K562 (cell line): ENCODE data around the gene TBX10. TPM values are rescaled to one million over a fixed set of nuclear protein-coding genes. Genes with fewer than 3 reads are reported as not detected.
A peak's percentile ranks its signal among the peaks of the same experiment; 100 is the strongest.

ENCODE experiments used
- CTCF ChIP-seq, 3 experiments: IDR thresholded peaks in 2 of 3; conservative IDR thresholded peaks in 1 of 3; 2 replicates each; pipeline ENCODE4 v1.5.1; 2011 to 2012; ENCODE audit warnings: low read length in 3 of 3, mild to moderate bottlenecking in 3 of 3, control low read depth in 2 of 3, improper control_type of control experiment in 1 of 3, inconsistent platforms in 1 of 3, low read depth in 1 of 3, mixed read lengths in 1 of 3, moderate library complexity in 1 of 3; ENCODE audit not compliant: insufficient read depth in 2 of 3
- CTCFL ChIP-seq: IDR thresholded peaks from 2 replicates; pipeline ENCODE4 v1.6.1; 2011; ENCODE audit warnings: borderline replicate concordance, low read depth, mild to moderate bottlenecking, moderate library complexity, low read length; ENCODE audit not compliant: insufficient read depth, poor library complexity, severe bottlenecking
- FOXP1 ChIP-seq: sonication (generic); formaldehyde crosslinking; IDR thresholded peaks from 2 replicates; pipeline ENCODE4 v1.8.0; 2022; ENCODE audit warnings: mild to moderate bottlenecking, missing genetic modification reagents
- REST ChIP-seq, 2 experiments: fragments of 450-650 bp; formaldehyde crosslinking in 1 of 2; IDR thresholded peaks; 2 replicates each; pipeline versions ENCODE4 v1.4.0 to v1.6.1; 2014 to 2020; ENCODE audit warnings: mild to moderate bottlenecking in 2 of 2, borderline replicate concordance in 1 of 2, low read depth in 1 of 2
- SP1 ChIP-seq: sonication (generic); formaldehyde crosslinking; IDR thresholded peaks from 2 replicates; pipeline ENCODE4 v1.8.1; 2022; ENCODE audit warnings: mild to moderate bottlenecking, missing genetic modification reagents
- ZBTB5 ChIP-seq: fragments of 450-650 bp; IDR thresholded peaks from 2 replicates; pipeline ENCODE4 v1.6.1; 2017; ENCODE audit warnings: antibody characterized with exemption
- ZNF551 ChIP-seq: fragments of 250-450 bp; sonication (Bioruptor Pico); IDR thresholded peaks from 2 replicates; pipeline ENCODE4 v1.5.0; 2021; ENCODE audit warnings: mild to moderate bottlenecking, moderate library complexity
- ZZZ3 ChIP-seq: fragments of 450-650 bp; IDR thresholded peaks from 2 replicates; pipeline ENCODE4 v1.6.1; 2016; ENCODE audit warnings: antibody characterized with exemption, mild to moderate bottlenecking, moderate library complexity
- polyA plus RNA-seq, 8 experiments: library from polyadenylated mRNA; depleted of rRNA in 4 of 8; stranded (reverse) in 5 of 8; unstranded in 3 of 8; fragments of >200 nt; fragmentation: Nextera tagmentation in 2 of 8; fragmentation: Illumina TruSeq in 1 of 8; extraction: Ambion mirVana in 2 of 8; extraction: Trizol in 1 of 8; gene quantifications; 2 replicates each; pipeline versions ENCODE4 v1.2.1 to v1.2.3, GENCODE V29; 2011 to 2014; ENCODE audit warnings: inconsistent platforms in 1 of 8, missing spikeins in 1 of 8
- total RNA-seq, 7 experiments: library from RNA; depleted of rRNA in 6 of 7; stranded (reverse); fragments of >200 nt in 6 of 7; fragmentation: Illumina TruSeq in 2 of 7; extraction: Trizol in 2 of 7; gene quantifications; 2 replicates each; pipeline versions ENCODE4 v1.2.1 to v1.2.3, GENCODE V29; 2011 to 2021; ENCODE audit warnings: low replicate concordance in 1 of 7

Gene TBX10
- total and polyA plus RNA-seq, 9 of the 15 experiments (the other 6 are each of a cell fraction or from before 2014, with no cell fraction given), result not detected

DNA sequence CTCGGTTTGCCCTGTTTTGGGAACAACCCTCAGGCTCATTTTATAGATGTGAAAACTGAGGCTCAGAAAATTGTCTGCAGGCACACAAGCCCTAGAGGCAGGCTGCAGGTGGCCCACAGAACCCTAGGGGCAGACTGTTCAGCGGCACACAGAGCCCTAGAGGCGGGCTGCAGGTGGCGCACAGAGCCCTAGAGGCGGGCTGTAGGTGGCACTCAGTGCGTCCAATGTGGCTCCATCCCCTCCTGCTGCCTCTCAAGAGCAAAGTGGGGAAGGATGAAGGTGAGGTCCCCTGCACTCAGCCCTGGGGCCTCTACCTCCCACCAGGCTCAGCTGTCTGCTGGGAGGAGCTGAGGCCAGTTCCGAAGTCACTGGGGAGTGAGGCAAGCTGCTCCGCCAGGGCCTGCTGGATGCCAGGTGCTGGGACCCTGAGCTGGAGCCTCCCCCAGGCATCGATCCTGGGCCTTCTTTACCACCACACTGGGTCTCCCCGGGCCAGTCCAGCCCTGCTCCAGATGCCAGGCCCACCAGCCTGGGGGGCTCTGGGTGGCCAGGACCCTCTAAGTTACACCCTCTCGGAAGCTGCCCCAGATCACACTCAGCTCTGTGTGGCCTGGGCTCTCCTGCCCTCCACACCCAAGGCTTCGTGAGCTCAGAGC, 8.7 kb upstream of the TBX10 start (continued):
- peak; percentile 58 to 99 (median 83) for TF ChIP-seq CTCF (IDR thresholded peaks at IDR 0.05 in 2 of 3, conservative IDR thresholded peaks at IDR 0.05 in 1 of 3; ENCODE audit: insufficient read depth in 2 of 3, low read depth in 1 of 3, low read length in 3 of 3)
- TF ChIP-seq SP1, result no peak
- no peak for TF ChIP-seq ZNF551 (CRISPR knock-in tag)
- TF ChIP-seq CTCFL, result peak; percentile 49
- no peak for TF ChIP-seq FOXP1 (CRISPR knock-in tag)
- no peak for TF ChIP-seq ZBTB5
- TF ChIP-seq ZZZ3, result no peak
- TF ChIP-seq REST (IDR thresholded peaks at IDR 0.05; ENCODE audit: borderline replicate concordance), result peak; percentile 46; the same call in 1 of the 2 replicates
- no peak for TF ChIP-seq REST (CRISPR knock-in tag; IDR thresholded peaks at IDR 0.05; ENCODE audit: low read depth)
